H1 (cell line): ENCODE measurements around the gene VEPH1. TPM values are rescaled to one million over a fixed set of nuclear protein-coding genes. Genes with fewer than 3 reads are reported as not detected.

ENCODE experiments used
- CHD2 ChIP-seq: IDR thresholded peaks from 2 replicates; pipeline ENCODE4 v1.6.1; 2012; ENCODE audit warnings: low read length, improper control_type of control experiment
- TAF1 ChIP-seq: IDR thresholded peaks from 2 replicates; pipeline ENCODE4 v1.6.1; 2011; ENCODE audit warnings: mild to moderate bottlenecking, low read depth, low read length
- polyA plus RNA-seq, 7 experiments: library from polyadenylated mRNA; depleted of rRNA in 3 of 7; stranded (reverse) in 5 of 7; unstranded in 2 of 7; fragments of >200 nt in 5 of 7; fragments of 200-250 nt in 2 of 7; gene quantifications; 1 replicate in 5 of 7; 2 replicates in 1 of 7; 4 replicates in 1 of 7; pipeline versions ENCODE4 v1.2.1 to v1.2.3, GENCODE V29; 2011 to 2013; ENCODE audit warnings: missing spikeins in 2 of 7, mixed read lengths in 2 of 7
- total RNA-seq: library from RNA; stranded (reverse); fragmentation: NEBNext Ultra II Directional; extraction: Animal tissue kit (Norgen Biotek cat#: 25700); gene quantifications from 2 replicates; pipeline ENCODE4 v1.2.1, GENCODE V29; 2021

The VEPH1 gene
- total and polyA plus RNA-seq, 2 of the 8 experiments (the other 6 are each of a cell fraction or from before 2014, with no cell fraction given), result 12.0 to 18.3 TPM

DNA sequence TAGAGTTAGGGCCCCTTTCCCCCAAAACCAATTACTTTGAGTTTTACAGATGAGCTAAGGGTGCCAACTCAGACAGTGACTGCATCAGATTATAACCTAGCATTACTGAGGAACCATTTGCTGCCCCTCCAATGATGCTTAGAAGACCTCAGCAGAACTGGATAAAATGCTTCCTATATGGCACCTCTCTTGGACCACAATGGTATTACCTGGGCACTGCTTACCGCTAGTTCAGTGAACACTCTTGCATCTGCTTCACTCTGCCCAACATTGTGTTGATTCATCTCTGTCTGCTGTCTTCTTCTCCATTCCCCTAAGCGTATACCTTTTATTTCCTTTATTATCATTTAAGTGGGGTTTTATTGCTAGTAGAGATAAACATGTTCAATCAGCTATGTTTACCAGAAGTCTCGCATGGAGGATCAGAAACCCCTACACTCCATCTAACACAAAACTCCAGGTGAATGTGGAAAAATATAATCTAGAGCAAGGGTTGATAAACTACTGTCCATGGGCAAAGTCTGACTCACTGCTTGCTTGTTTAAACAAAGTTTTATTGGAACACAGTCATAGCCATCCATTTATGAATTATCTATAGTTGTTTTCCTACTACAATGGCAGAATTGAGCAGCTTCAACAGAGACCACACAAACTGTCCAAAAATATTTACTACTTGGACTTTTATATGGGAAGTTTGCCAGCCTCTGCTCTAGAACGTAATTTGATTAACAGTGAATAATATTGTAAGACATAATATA is 166.8 kb downstream of the VEPH1 start (continued):
- TF ChIP-seq TAF1 (no peak), CHD2 (no peak)
